Thoracic aorta (tissue), 2 donors: Measurements from ENCODE around the gene TET3. TPM values are rescaled to one million over a fixed set of nuclear protein-coding genes. Genes with fewer than 3 reads are reported as not detected.

Experiments
- ATAC-seq: fragments of 150-250 bp; one replicate; pipeline ENCODE4 v1.8.0; 2017; ENCODE audit warnings: low read depth; ENCODE audit not compliant: insufficient number of reproducible peaks, low FRiP score
- DNase-seq: peaks from one replicate; pipeline ENCODE4 v3.0.0-alpha.2; 2020; ENCODE audit warnings: low spot score
- H3K27ac ChIP-seq, 2 donors: fragments of 200-600 bp; sonication (generic); 1 replicate in 1 of 2; 2 replicates in 1 of 2; pipeline ENCODE4 v1.5.1; 2016; ENCODE audit warnings: mild to moderate bottlenecking in 2 of 2, moderate library complexity in 2 of 2
- H3K27me3 ChIP-seq: fragments of 200-600 bp; sonication (generic); replicated peaks from 2 replicates; pipeline ENCODE4 v1.6.0; 2016; ENCODE audit warnings: mild to moderate bottlenecking; ENCODE audit not compliant: insufficient read depth
- H3K36me3 ChIP-seq: fragments of 200-600 bp; sonication (generic); one replicate; pipeline ENCODE4 v1.5.1; 2016
- H3K4me1 ChIP-seq, 2 donors: fragments of 200-600 bp; sonication (generic); 1 replicate in 1 of 2; 2 replicates in 1 of 2; pipeline versions ENCODE4 v1.5.1 to v1.6.0; 2016; ENCODE audit warnings: low read depth in 2 of 2, mild to moderate bottlenecking in 1 of 2; ENCODE audit not compliant: control insufficient read depth in 1 of 2
- H3K4me3 ChIP-seq: fragments of 200-600 bp; sonication (generic); 2 replicates; pipeline ENCODE4 v1.5.1; 2016; ENCODE audit warnings: mild to moderate bottlenecking
- H3K9me3 ChIP-seq: fragments of 200-600 bp; sonication (generic); 2 replicates; pipeline ENCODE4 v1.5.1; 2016
- total RNA-seq, 2 donors: library from RNA; depleted of rRNA; stranded (reverse); fragments of >200 nt; gene quantifications; one replicate each; pipeline versions ENCODE4 v1.1.0 to v1.2.3, GENCODE V29; 2016
- TF ChIP-seq, protein P1 (sequence below): fragments of 200-600 bp; sonication (generic); IDR thresholded peaks from one replicate; pipeline ENCODE4 v1.5.1; 2019; ENCODE audit warnings: antibody characterized with exemption

TET3 gene
- total RNA-seq, 2 donors from 2014 or later = 8.7 to 15.8 TPM

DNA sequence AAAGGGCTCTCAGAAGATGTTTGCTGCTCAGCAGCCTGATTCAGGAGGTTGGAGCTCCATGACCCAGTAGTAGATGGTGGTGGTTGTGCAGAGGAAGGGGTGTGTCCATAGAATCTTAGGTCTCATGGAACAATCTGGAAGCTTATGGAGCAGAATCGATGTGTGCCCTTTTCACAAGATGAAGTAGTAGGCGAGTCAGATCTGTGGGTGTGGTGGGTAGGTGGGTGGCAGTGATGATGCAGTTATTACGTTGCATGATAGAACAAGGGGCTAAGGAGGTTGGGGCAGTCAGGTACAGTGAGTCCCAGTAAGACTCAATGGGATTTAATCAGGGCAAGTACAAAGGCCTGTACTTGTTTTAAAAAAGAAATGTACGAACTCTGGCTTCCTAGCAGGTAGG, 9.1 kb downstream of the TET3 start:
- DNase-seq = no peak
- Histone ChIP-seq H3K9me3 (no peaks in the 10 kb centered on the region), H3K4me3 (no peak overlapping the region), H3K36me3 (no peaks in the 10 kb centered on the region), H3K4me1 (no peaks in the 10 kb centered on the region), H3K27ac (no peak overlapping the region), H3K27me3 (no peaks in the 10 kb centered on the region)
- ATAC-seq = no peak
- TF ChIP-seq, protein P1, sequence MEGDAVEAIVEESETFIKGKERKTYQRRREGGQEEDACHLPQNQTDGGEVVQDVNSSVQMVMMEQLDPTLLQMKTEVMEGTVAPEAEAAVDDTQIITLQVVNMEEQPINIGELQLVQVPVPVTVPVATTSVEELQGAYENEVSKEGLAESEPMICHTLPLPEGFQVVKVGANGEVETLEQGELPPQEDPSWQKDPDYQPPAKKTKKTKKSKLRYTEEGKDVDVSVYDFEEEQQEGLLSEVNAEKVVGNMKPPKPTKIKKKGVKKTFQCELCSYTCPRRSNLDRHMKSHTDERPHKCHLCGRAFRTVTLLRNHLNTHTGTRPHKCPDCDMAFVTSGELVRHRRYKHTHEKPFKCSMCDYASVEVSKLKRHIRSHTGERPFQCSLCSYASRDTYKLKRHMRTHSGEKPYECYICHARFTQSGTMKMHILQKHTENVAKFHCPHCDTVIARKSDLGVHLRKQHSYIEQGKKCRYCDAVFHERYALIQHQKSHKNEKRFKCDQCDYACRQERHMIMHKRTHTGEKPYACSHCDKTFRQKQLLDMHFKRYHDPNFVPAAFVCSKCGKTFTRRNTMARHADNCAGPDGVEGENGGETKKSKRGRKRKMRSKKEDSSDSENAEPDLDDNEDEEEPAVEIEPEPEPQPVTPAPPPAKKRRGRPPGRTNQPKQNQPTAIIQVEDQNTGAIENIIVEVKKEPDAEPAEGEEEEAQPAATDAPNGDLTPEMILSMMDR = no peak

GRCh38 chr2:73994178-73994831, 9.6 kb downstream of the TET3 start:
- H3K9me3 ChIP-seq = no peaks in the 10 kb centered on the region
- ATAC-seq (no peak), DNase-seq (no peak)
- no peaks in the 10 kb centered on the region for H3K36me3 ChIP-seq
- H3K4me3 ChIP-seq = no peak overlapping the region
- H3K27me3 ChIP-seq = no peaks in the 10 kb centered on the region
- H3K27ac ChIP-seq = no peak overlapping the region
- no peaks in the 10 kb centered on the region for H3K4me1 ChIP-seq
- TF ChIP-seq, protein P1 = no peak

DNA sequence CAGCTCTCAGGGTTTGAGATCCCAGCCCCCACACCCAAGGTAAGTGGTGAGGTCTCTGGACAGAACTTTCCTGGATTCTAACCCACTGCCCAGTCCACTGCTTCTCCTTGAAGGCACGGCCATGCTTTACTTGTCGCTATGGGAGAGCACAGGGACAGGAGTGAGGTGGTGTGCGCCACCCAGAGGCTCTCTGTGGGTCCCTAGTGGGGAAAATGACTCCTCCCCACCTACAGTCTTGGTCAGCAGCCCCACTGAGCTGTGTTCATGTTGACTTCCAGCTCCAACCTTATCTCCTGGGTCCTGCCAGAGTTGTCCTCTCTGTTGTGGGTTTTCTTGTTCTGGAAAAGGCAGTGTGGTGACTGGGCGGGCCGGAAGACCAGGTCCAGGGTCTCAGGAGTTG, 11.1 kb downstream of the TET3 start:
- ATAC-seq (no peak), DNase-seq (no peak)
- Histone ChIP-seq H3K27me3 (no peaks in the 10 kb centered on the region), H3K27ac (no peak overlapping the region), H3K36me3 (no peaks in the 10 kb centered on the region), H3K4me1 (peaks cover 0 to 10% of the 10 kb centered on the region in 2 donors), H3K4me3 (no peak overlapping the region), H3K9me3 (no peaks in the 10 kb centered on the region)
- TF ChIP-seq, protein P1 = no peak

- no peak for ATAC-seq
- Histone ChIP-seq H3K4me3 (no peak overlapping the region), H3K4me1 (peaks cover 0 to 12% of the 10 kb centered on the region in 2 donors), H3K36me3 (no peaks in the 10 kb centered on the region), H3K27ac (no peak overlapping the region), H3K9me3 (no peaks in the 10 kb centered on the region), H3K27me3 (no peaks in the 10 kb centered on the region)
- TF ChIP-seq, protein P1 = no peak
- no peak for DNase-seq
These were observed 13.1 kb downstream of the TET3 start for GRCh38 chr2:73997813-73998212.

DNA sequence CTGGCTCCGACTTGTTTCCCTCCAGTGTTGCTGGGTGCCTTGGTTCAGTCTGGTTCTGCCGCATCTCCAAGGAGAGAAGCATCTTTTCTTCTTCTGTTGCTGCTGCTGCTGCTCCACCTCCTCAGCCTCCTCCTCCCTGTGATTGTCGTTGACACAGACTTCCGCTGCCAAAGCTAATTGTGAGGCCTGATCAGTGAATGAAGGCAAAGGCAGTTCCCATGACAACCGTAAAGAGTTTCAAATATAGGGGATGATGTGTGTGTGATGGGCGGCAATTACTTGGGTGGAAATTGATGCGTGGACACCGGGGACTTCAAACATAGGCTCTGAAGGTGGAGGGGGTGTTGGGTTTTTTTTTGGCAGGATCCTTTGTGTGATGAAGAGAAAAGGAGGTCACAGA, 13.7 kb downstream of the TET3 start:
- no peaks in the 10 kb centered on the region for H3K9me3 ChIP-seq
- H3K27ac ChIP-seq = no peak overlapping the region
- H3K36me3 ChIP-seq = no peaks in the 10 kb centered on the region
- no peak for DNase-seq
- TF ChIP-seq, protein P1 = no peak
- no peak for ATAC-seq
- H3K4me3 ChIP-seq = no peak overlapping the region
- H3K27me3 ChIP-seq = no peaks in the 10 kb centered on the region
- H3K4me1 ChIP-seq = peaks cover 0 to 12% of the 10 kb centered on the region in 2 donors
